Progenitor cell of endocrine pancreas (in vitro differentiated cells): Measurements from ENCODE around the gene CCDC122. TPM values are rescaled to one million over a fixed set of nuclear protein-coding genes. Genes with fewer than 3 reads are reported as not detected.
"Not testable (repeated sequence)": the region's sequence is repeated elsewhere in the genome, so short reads cannot be mapped to it uniquely, and the experiment has no call there.

ENCODE experiments used
- DNase-seq: peaks from one replicate; pipeline ENCODE4 v3.0.0; 2021; ENCODE audit warnings: low spot score; ENCODE audit not compliant: unreplicated experiment
- H3K27ac Mint-ChIP-seq: 2 replicates; pipeline ENCODE4 v1.8.0; 2021; ENCODE audit warnings: mild to moderate bottlenecking, moderate library complexity, mixed read lengths
- H3K27me3 Mint-ChIP-seq: 2 replicates; pipeline ENCODE4 v1.8.0; 2021; ENCODE audit warnings: mixed read lengths
- H3K36me3 Mint-ChIP-seq: 2 replicates; pipeline ENCODE4 v1.8.0; 2022; ENCODE audit warnings: mixed read lengths; ENCODE audit not compliant: insufficient read depth
- H3K4me1 Mint-ChIP-seq: 2 replicates; pipeline ENCODE4 v1.8.0; 2021; ENCODE audit warnings: low read depth, mixed read lengths
- H3K4me3 Mint-ChIP-seq: 2 replicates; pipeline ENCODE4 v1.8.0; 2021; ENCODE audit warnings: low read depth, mild to moderate bottlenecking, moderate library complexity, mixed read lengths
- H3K9me3 Mint-ChIP-seq: 2 replicates; pipeline ENCODE4 v1.8.0; 2021; ENCODE audit warnings: low read depth, mixed read lengths
- total RNA-seq: library from RNA; stranded (reverse); gene quantifications from 2 replicates; pipeline ENCODE4 v1.2.1, GENCODE V29; 2021
- TF ChIP-seq, protein P1 (sequence below): fragments of 200-600 bp; sonication (generic); IDR thresholded peaks from one replicate; pipeline ENCODE4 v1.5.0; 2021; ENCODE audit warnings: antibody characterized with exemption, mild to moderate bottlenecking; ENCODE audit not compliant: unreplicated experiment

CCDC122 gene
- total RNA-seq, 1 donor from 2014 or later: 12.4 TPM

DNA sequence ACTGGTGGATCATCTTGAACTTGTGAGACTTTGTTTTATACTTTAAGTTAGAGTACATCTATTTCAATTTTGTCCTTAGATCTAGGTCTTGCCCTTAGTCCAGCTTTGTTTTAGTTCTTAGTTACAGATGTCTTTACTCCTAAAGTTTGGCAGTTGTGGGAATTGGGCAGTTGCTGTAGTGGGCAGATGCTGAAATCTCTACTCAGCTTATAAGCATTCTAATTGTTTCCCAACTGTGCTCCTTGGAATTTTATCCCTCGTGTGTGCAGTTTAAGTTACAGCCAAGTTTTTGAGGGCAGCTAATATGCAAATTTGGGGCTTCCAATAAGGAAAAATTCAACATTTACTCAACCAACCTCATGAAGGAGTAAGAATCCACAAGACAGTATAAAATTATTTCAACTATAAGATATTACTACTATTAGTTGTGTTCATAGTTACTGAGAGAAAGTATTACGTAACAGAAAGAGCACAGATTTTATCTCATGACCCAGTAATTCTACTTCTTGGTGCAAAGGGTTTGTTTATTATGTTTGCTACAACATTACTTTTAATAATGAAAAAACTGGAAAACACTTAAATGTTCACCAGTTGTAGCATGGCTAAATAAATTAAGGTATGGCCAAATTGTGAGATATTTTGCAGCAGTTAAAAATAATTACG lies 32.9 kb downstream of the CCDC122 start:
- Mint-ChIP-seq H3K27me3 (no peaks in the 10 kb centered on the region), H3K27ac (no peak overlapping the region), H3K4me3 (no peak overlapping the region), H3K4me1 (no peaks in the 10 kb centered on the region), H3K9me3 (peaks cover 22% of the 10 kb centered on the region), H3K36me3 (peaks cover 31% of the 10 kb centered on the region)
- TF ChIP-seq, protein P1, sequence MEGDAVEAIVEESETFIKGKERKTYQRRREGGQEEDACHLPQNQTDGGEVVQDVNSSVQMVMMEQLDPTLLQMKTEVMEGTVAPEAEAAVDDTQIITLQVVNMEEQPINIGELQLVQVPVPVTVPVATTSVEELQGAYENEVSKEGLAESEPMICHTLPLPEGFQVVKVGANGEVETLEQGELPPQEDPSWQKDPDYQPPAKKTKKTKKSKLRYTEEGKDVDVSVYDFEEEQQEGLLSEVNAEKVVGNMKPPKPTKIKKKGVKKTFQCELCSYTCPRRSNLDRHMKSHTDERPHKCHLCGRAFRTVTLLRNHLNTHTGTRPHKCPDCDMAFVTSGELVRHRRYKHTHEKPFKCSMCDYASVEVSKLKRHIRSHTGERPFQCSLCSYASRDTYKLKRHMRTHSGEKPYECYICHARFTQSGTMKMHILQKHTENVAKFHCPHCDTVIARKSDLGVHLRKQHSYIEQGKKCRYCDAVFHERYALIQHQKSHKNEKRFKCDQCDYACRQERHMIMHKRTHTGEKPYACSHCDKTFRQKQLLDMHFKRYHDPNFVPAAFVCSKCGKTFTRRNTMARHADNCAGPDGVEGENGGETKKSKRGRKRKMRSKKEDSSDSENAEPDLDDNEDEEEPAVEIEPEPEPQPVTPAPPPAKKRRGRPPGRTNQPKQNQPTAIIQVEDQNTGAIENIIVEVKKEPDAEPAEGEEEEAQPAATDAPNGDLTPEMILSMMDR: no peak
- DNase-seq: no peak

DNA sequence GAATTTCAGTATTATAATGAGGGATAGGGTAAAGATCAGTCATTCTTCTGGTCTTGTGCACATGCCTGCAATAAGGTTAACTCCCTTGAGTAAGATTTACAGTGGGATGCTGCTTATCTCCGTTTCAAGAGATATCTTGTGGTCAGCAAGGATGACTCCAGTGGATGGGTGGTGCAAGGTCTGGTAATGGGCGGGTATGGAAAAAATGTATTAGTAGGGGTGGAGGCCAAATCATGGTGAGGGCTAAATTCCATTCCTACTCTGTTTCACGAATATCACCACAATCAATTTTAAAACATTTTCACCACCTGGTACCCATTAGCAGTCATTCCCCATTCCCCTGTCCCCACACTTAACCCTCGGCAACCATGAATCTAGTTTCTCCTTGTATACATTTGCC lies 40.6 kb downstream of the CCDC122 start:
- H3K4me3 Mint-ChIP-seq: no peak overlapping the region
- H3K36me3 Mint-ChIP-seq: peaks cover 5% of the 10 kb centered on the region
- DNase-seq: no peak
- H3K9me3 Mint-ChIP-seq: peaks cover 10% of the 10 kb centered on the region
- no peak overlapping the region for H3K27ac Mint-ChIP-seq
- TF ChIP-seq, protein P1: no peak
- no peaks in the 10 kb centered on the region for H3K27me3 Mint-ChIP-seq
- no peaks in the 10 kb centered on the region for H3K4me1 Mint-ChIP-seq

DNA sequence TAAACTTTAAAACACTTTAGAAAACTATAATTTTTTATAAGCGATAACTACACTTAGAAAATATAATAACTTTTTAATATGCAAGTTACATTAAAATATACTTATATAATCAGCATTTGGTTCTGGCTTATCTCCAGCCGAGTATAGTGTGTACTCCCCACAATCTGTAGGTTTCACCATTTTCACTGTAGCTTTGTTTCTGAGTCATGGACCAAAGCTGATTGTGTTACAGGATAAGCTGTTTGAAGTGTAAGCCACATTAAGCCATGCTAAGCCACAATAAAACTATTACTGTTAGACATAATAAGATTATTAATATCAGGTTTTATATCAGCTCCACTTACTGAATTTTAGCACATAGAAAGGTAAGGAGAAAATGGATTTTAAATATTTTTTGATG lies 43.8 kb downstream of the CCDC122 start:
- TF ChIP-seq, protein P1: no peak

DNA sequence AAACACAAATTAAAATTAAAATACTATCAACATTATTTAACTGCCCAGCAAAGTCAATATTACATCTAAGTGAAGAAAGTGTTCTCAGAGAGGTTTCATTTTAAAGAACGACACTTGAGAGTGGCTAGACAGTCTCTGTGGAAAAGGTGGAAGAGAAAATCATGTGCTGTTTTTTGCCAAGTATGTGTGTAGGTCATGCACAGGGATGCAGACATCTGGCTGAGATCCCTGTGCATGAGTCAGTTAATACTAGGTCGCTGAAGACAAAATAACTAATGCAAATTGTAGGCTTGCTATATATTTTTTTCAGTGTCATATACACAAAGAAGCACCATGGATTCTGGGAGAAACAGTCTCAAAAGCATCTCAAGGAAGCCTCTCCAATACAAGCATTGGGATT lies 48.5 kb downstream of the CCDC122 start:
- no peak overlapping the region for H3K4me3 Mint-ChIP-seq
- H3K27ac Mint-ChIP-seq: no peak overlapping the region
- TF ChIP-seq, protein P1: no peak
- no peaks in the 10 kb centered on the region for H3K36me3 Mint-ChIP-seq
- DNase-seq: no peak
- no peaks in the 10 kb centered on the region for H3K27me3 Mint-ChIP-seq
- H3K9me3 Mint-ChIP-seq: no peaks in the 10 kb centered on the region
- H3K4me1 Mint-ChIP-seq: no peaks in the 10 kb centered on the region

More for the DNA sequence above, 43.8 kb downstream of the CCDC122 start:
- H3K4me1 Mint-ChIP-seq: no peaks in the 10 kb centered on the region
- DNase-seq: no peak
- no peaks in the 10 kb centered on the region for H3K36me3 Mint-ChIP-seq
- no peaks in the 10 kb centered on the region for H3K27me3 Mint-ChIP-seq
- H3K4me3 Mint-ChIP-seq: no peak overlapping the region
- H3K27ac Mint-ChIP-seq: no peak overlapping the region
- no peaks in the 10 kb centered on the region for H3K9me3 Mint-ChIP-seq

DNA sequence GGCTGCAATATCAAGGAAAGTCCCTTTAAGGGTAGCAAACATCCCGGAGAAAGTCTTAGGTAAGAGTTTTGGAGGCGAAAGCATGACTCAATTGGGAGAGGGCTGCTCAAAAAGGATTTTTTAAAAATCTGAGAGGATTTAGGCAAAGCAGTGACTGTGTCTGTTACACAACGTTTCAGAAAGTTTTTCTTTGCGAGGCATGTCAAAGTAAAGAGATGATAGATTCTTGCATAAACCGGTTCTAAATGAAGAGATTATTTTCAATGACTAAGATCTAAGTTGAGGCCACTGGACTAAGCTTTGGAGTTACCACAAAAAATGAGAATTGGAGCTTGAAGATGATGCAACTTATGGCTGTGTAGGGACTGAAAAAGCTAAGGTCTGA lies 49.1 kb downstream of the CCDC122 start:
- Mint-ChIP-seq H3K4me3 (no peak overlapping the region), H3K9me3 (no peaks in the 10 kb centered on the region), H3K27me3 (no peaks in the 10 kb centered on the region), H3K4me1 (no peaks in the 10 kb centered on the region), H3K36me3 (no peaks in the 10 kb centered on the region), H3K27ac (no peak overlapping the region)
- TF ChIP-seq, protein P1: no peak
- no peak for DNase-seq

DNA sequence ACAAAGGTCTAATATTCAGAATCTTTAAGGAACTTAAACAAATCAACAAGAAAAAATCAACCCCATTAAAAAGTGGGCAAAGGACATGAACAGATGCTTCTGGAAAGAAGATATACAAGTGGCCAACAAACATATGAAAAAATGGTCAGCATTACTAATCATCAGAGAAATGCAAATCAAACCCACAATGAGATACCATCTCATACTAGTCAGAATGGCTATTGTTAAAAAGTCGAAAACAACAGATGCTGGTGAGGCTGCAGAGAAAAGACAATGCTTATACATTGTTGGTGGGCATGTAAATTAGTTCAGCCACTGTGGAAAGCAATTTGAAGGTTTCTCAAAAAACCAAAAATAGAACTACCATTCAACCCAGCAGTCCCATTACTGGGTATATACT lies 54.9 kb downstream of the CCDC122 start:
- not testable (repeated sequence) for DNase-seq, H3K27me3 Mint-ChIP-seq, H3K4me1 Mint-ChIP-seq, H3K9me3 Mint-ChIP-seq, H3K36me3 Mint-ChIP-seq, H3K4me3 Mint-ChIP-seq, H3K27ac Mint-ChIP-seq
